Naive thymus-derived CD8-positive, alpha-beta T cell (primary cell): ENCODE measurements around the gene RIMS1. TPM values are rescaled to one million over a fixed set of nuclear protein-coding genes. Genes with fewer than 3 reads are reported as not detected.
A peak's percentile ranks its signal among the peaks of the same experiment; 100 is the strongest.
"Not testable (repeated sequence)": the region's sequence is repeated elsewhere in the genome, so short reads cannot be mapped to it uniquely, and the experiment has no call there.

Source experiments
- ATAC-seq, 2 donors: fragments of 150-1000 bp; cut with Tn5 transposase in 1 of 2; sonication (Bioruptor Pico), chemical (Tn5 transposase) in 1 of 2; 1 replicate in 1 of 2; 2 replicates in 1 of 2; pipeline ENCODE4 v1.10.0; 2021; ENCODE audit warnings: mild to moderate bottlenecking in 2 of 2, moderate library complexity in 2 of 2
- POLR2A ChIA-PET: fragments of 350-600 bp; sonication (Branson Sonifier 250); formaldehyde crosslinking; loops from one replicate; lab custom pipeline; 2021; ENCODE audit warnings: antibody characterized with exemption; lab: Charles Lee
- DNase-seq, 10 donors: peaks; one replicate each; pipeline versions ENCODE4 v3.0.0 to v3.0.0-alpha.2; 2020 to 2022
- H3K27ac Mint-ChIP-seq, 10 donors: one replicate each; pipeline ENCODE4 v1.8.0; 2020 to 2022; ENCODE audit warnings: mild to moderate bottlenecking in 10 of 10, mixed read lengths in 10 of 10, moderate library complexity in 4 of 10, inconsistent platforms in 1 of 10
- H3K27me3 Mint-ChIP-seq, 5 donors: one replicate each; pipeline ENCODE4 v1.8.0; 2021 to 2022; ENCODE audit warnings: mixed read lengths in 5 of 5
- H3K36me3 Mint-ChIP-seq, 3 donors: one replicate each; pipeline ENCODE4 v1.8.0; 2020 to 2022; ENCODE audit warnings: mixed read lengths in 3 of 3, mild to moderate bottlenecking in 2 of 3, inconsistent platforms in 1 of 3
- H3K4me1 Mint-ChIP-seq, 4 donors: one replicate each; pipeline ENCODE4 v1.8.0; 2021 to 2022; ENCODE audit warnings: mixed read lengths in 4 of 4
- H3K4me3 Mint-ChIP-seq, 10 donors: one replicate each; pipeline ENCODE4 v1.8.0; 2020 to 2022; ENCODE audit warnings: mild to moderate bottlenecking in 10 of 10, mixed read lengths in 10 of 10, moderate library complexity in 6 of 10, inconsistent platforms in 1 of 10
- H3K9me3 Mint-ChIP-seq, 9 donors: one replicate each; pipeline ENCODE4 v1.8.0; 2020 to 2022; ENCODE audit warnings: mixed read lengths in 9 of 9, mild to moderate bottlenecking in 3 of 9, inconsistent platforms in 1 of 9, moderate library complexity in 1 of 9
- polyA plus RNA-seq, 3 donors: library from polyadenylated mRNA; unstranded; fragments of 300-500 nt; fragmentation: Illumina TruSeq; gene quantifications; one replicate each; pipeline ENCODE4 v1.2.3, GENCODE V29; 2021
- total RNA-seq, 8 experiments: library from RNA in 2 of 8; stranded (reverse) in 2 of 8; gene quantifications; one replicate each; pipeline ENCODE4 v1.2.3 and lab custom pipeline; 2021 to 2026

RIMS1 gene
- total and polyA plus RNA-seq, 5 experiments from 2014 or later = not detected

DNA sequence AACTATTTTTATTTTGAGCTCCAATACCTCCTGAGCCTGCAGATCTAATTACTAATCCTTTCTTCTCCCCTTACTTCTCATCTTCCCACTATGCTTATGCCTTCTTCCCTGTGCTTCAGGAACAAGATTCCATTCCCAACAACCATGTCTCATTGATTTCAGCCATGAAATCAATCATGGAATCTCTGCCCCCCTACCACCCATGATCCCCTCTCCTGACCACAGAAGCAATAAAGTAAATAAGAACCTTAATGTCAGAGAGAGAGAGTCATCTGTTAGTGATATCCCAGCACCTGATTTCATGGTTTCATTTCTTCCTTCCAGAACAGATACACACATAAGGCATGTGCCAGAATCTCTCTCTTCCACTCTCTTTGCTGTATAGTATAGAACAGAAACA lies 395.9 kb downstream of the RIMS1 start:
- DNase-seq (no peak), ATAC-seq (no peak)
- POLR2A ChIA-PET = no interaction called here
- no peak overlapping the region for H3K27ac Mint-ChIP-seq
- H3K4me1 Mint-ChIP-seq = no peaks in the 10 kb centered on the region
- no peaks in the 10 kb centered on the region for H3K36me3 Mint-ChIP-seq
- no peak overlapping the region for H3K4me3 Mint-ChIP-seq
- peaks cover 0 to 3% (median 0%) of the 10 kb centered on the region in 9 donors for H3K9me3 Mint-ChIP-seq
- H3K27me3 Mint-ChIP-seq = no peaks in the 10 kb centered on the region

DNA sequence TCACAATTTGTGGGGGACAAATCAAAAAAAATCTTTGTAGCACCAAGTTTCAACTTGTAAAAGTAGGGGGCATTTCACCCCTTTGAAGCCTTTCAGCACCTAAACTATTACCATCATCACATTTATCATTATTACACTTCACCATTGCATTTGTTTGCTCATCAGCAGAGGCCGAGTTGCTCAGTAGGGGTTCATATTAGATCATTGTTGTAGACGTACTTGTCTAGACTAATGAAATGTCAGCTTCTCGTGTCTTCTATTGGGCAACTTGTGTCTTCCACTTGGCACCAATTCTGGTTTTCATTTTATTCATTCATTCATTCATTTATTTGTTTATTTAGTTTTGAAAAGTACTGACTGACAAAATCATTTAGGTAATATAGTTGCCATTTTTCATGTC lies 397.2 kb downstream of the RIMS1 start:
- Mint-ChIP-seq H3K27me3 (no peaks in the 10 kb centered on the region), H3K4me1 (no peaks in the 10 kb centered on the region), H3K9me3 (peaks cover 0 to 3% (median 0%) of the 10 kb centered on the region in 9 donors), H3K27ac (no peak overlapping the region), H3K4me3 (no peak overlapping the region), H3K36me3 (no peaks in the 10 kb centered on the region)
- DNase-seq (no peak), ATAC-seq (no peak)
- POLR2A ChIA-PET = no interaction called here

DNA sequence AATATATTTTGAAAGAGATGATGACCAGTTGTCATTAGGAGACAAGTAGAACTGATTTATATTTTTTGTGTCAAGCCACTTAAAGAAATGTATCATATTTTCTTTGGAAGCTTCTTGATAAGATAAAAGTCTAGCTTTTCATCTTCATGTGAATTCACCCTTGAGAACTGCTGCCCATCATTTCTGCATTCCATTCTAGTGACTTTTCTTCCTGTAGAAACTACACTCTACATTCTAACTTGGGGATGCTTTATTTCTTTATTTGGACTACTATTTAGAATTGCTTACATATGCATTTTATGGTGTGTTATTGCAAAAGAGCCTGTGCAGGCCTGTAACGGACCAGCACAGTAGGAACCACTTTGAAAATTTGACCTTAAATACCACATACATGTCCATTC lies 400.6 kb downstream of the RIMS1 start:
- H3K4me3 Mint-ChIP-seq = no peak overlapping the region
- no peaks in the 10 kb centered on the region for H3K36me3 Mint-ChIP-seq
- POLR2A ChIA-PET = no interaction called here
- ATAC-seq = no peak
- no peak overlapping the region for H3K27ac Mint-ChIP-seq
- no peaks in the 10 kb centered on the region for H3K27me3 Mint-ChIP-seq
- H3K4me1 Mint-ChIP-seq = no peaks in the 10 kb centered on the region
- no peak for DNase-seq
- peaks cover 0 to 3% (median 0%) of the 10 kb centered on the region in 9 donors for H3K9me3 Mint-ChIP-seq

DNA sequence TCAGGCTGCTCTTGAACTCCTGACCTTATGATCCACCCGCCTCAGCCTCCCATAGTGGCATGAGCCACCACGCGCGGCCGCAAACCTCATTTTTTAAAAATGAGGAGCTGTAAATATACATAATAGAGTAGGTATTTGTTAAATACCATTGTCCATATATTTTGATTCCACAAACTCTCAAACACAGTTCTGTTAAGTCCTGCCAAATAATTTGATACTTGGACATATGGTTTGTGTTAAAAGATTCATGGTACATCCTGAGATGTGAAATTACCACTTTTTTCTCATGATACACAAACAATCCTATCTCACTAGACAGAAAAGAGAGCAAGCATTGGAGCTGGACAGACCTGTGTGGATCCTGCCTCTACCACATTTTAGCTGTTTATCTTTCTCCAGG lies 401.5 kb downstream of the RIMS1 start:
- ATAC-seq = no peak
- H3K36me3 Mint-ChIP-seq = no peaks in the 10 kb centered on the region
- POLR2A ChIA-PET = no interaction called here
- peaks cover 0 to 3% (median 0%) of the 10 kb centered on the region in 9 donors for H3K9me3 Mint-ChIP-seq
- H3K4me1 Mint-ChIP-seq = no peaks in the 10 kb centered on the region
- H3K4me3 Mint-ChIP-seq = no peak overlapping the region
- DNase-seq = no peak
- no peaks in the 10 kb centered on the region for H3K27me3 Mint-ChIP-seq
- no peak overlapping the region for H3K27ac Mint-ChIP-seq

DNA sequence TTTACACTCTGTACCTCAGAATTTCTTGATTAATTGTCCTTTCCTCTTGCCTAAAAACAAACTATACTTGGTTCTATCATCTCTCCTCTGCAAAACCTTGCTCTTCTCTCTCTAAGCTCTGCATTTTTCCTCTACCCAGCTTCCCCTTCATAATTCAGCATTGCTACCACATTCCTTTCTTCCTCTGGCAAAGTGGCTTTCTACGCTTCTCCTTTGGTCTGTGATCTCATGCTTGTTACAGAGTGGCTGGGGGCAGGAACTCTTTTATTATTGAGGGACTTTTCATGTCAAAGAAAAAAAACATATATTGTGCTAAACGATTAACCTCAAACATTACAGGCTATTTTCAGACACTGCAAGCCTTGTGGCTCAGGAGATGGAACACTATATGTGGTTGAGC lies 402.2 kb downstream of the RIMS1 start:
- no peak for DNase-seq
- POLR2A ChIA-PET = no interaction called here
- no peaks in the 10 kb centered on the region for H3K4me1 Mint-ChIP-seq

DNA sequence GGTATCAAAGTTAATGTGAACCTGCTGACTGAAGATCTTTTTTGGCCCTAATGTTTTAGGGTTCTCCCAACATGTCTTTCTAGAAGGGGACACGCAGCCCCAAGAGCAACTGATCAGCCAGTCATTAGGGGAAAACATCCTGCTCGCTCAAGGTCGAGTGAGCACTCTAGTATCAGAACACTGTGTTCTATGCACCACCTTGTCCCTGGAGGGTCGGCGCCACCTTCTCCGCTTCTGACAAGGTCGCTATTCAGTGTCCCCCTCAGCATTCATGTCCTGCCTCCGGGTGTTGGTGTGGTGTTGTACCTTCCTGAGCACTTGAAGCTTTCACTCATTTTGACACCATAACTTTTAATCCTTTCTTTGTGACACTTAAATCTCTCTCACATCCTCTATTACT lies 404.3 kb downstream of the RIMS1 start:
- Mint-ChIP-seq H3K9me3 (no peaks in the 10 kb centered on the region), H3K4me1 (no peaks in the 10 kb centered on the region), H3K27me3 (no peaks in the 10 kb centered on the region), H3K27ac (no peak overlapping the region), H3K4me3 (no peak overlapping the region), H3K36me3 (no peaks in the 10 kb centered on the region)
- POLR2A ChIA-PET = no interaction called here
- no peak for DNase-seq
- ATAC-seq = no peak

More for the DNA sequence above, 402.2 kb downstream of the RIMS1 start:
- H3K27me3 Mint-ChIP-seq = no peaks in the 10 kb centered on the region
- no peaks in the 10 kb centered on the region for H3K36me3 Mint-ChIP-seq
- no peak overlapping the region for H3K27ac Mint-ChIP-seq
- ATAC-seq = no peak
- H3K9me3 Mint-ChIP-seq = peaks cover 0 to 3% (median 0%) of the 10 kb centered on the region in 9 donors
- no peak overlapping the region for H3K4me3 Mint-ChIP-seq

DNA sequence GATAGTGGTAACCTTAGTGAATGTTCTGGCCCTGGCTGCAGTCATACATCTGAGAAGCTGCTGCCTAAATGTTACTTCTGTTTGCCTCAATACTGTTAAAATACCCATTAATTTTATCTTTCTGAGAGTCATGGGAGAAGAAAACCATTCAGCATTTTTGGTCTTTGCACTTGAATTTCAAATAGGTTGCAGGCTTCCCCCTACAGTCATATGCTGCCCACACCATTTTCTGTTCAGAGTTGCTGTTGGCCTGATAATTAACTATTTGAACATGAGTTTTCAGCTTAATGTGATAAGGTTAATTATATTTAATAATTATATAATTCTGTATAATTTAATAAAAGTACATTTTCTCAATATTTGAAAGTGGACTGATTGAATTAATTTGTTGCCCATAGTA lies 410.0 kb downstream of the RIMS1 start:
- Mint-ChIP-seq H3K4me1 (no peaks in the 10 kb centered on the region), H3K4me3 (no peak overlapping the region), H3K36me3 (no peaks in the 10 kb centered on the region), H3K27ac (no peak overlapping the region), H3K9me3 (peaks cover 0 to 1% (median 0%) of the 10 kb centered on the region in 9 donors), H3K27me3 (no peaks in the 10 kb centered on the region)
- ATAC-seq = no peak
- POLR2A ChIA-PET = no interaction called here
- DNase-seq = no peak

DNA sequence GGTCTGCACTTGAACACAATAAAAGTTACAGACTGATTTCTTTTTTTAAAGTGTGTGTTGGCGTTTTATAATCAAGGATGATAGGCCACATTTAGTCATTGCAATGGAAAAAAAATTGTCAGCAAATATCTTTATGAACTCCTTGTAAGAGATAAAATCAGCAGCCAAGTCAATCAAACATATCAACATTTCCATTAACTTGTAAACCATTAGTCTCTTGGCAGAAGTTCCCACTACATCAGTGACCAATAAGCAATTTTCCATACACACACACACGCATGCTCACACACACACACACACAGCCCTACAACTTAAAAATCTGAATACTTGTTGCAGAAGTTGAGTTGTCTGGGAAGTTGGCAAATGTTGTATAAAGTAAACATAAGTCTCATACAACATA lies 419.6 kb downstream of the RIMS1 start:
- no peaks in the 10 kb centered on the region for H3K4me1 Mint-ChIP-seq
- no peaks in the 10 kb centered on the region for H3K27me3 Mint-ChIP-seq
- no peak overlapping the region for H3K4me3 Mint-ChIP-seq
- DNase-seq (no peak), ATAC-seq (no peak)
- no peaks in the 10 kb centered on the region for H3K9me3 Mint-ChIP-seq
- POLR2A ChIA-PET = no interaction called here
- H3K36me3 Mint-ChIP-seq = no peaks in the 10 kb centered on the region
- no peak overlapping the region for H3K27ac Mint-ChIP-seq

DNA sequence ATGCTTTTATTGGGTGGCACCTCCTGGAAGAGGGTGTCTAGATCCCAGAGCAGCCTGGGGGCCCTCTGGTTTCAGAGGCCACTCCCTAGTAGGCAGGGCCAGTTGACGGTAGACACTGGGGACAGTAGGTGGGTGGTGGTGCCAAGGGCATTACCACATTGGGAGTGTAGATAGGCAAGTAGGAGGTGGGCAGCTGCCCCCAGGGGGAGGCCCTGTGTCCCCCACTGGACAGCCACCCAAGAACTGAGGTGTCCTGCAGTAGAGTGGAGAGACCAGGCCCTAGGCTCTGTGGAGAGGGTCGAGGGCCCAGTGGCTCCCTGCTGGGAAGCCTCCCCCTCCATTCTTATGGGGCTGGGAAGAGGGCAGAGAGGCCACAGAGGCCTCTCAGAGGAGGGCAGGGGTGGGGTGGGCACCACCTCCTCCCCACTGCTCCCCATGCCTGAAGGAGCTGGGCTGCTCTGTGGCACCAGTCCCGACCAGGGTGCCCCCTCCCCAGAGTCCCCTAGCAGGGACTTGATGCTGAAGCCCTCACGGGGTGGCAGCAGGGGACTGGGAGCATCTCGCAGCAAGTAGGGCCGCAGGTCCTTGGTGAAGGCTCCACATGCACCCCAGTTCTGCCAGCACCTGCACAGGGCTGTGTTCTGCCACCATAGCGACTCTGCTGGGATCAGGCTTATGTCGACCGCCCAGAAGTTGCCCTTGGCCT lies 430.5 kb downstream of the RIMS1 start:
- POLR2A ChIA-PET = no interaction called here
- no peak for DNase-seq
- H3K27me3 Mint-ChIP-seq = peaks cover 0 to 10% (median 2%) of the 10 kb centered on the region in 5 donors
- H3K4me1 Mint-ChIP-seq = no peaks in the 10 kb centered on the region
- no peak overlapping the region for H3K4me3 Mint-ChIP-seq
- no peaks in the 10 kb centered on the region for H3K36me3 Mint-ChIP-seq
- no peak for ATAC-seq
- H3K27ac Mint-ChIP-seq = peak overlapping the region in 1 of 10 donors; percentile 77
- H3K9me3 Mint-ChIP-seq = no peaks in the 10 kb centered on the region

DNA sequence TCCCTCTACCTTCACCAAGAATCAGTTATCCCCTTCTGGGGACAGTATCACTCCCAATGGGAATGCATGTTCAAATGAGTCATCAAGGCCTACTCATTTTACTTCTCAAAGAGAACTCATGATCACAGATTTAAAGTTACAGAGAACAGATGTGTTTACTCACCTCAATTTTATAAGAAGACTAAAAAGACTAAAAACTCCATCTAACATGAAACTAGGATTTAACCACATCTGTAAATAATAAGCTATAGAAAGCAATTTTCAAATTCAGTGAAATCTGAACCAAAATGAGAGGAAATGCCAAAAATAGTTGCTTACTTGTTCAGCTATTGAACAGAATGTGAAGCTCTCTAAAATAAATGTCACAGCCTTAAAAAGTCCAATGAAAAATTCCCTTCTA lies 435.4 kb downstream of the RIMS1 start:
- ATAC-seq = no peak
- peaks cover 0 to 12% (median 3%) of the 10 kb centered on the region in 5 donors for H3K27me3 Mint-ChIP-seq

DNA sequence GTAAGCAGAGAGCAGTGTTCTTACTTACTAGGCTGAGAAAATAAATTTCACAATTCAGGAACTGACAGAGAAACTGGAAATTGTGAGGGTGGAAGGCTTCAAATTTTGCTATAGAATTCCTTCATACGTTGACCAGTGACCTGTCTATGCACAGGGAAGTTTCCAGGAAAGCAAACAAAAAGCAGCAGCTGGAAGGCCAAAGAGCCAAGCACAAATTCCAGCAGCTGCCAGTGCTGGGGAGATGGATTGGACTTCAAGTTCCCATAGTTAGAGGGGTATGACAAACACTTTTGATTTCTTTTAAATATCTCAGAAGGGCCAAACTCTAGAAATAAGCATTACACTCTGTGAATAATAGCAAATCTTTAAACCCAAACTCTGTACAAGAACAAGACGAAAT lies 436.4 kb downstream of the RIMS1 start:
- no peak for DNase-seq
- ATAC-seq = no peak
- Mint-ChIP-seq H3K4me1 (no peaks in the 10 kb centered on the region), H3K36me3 (no peaks in the 10 kb centered on the region), H3K27me3 (peaks cover 0 to 11% (median 3%) of the 10 kb centered on the region in 5 donors), H3K9me3 (peaks cover 0 to 1% (median 0%) of the 10 kb centered on the region in 9 donors), H3K4me3 (no peak overlapping the region), H3K27ac (no peak overlapping the region)
- POLR2A ChIA-PET = no interaction called here

More for the DNA sequence above, 435.4 kb downstream of the RIMS1 start:
- H3K36me3 Mint-ChIP-seq = no peaks in the 10 kb centered on the region
- POLR2A ChIA-PET = no interaction called here
- no peak for DNase-seq
- peaks cover 0 to 1% (median 0%) of the 10 kb centered on the region in 9 donors for H3K9me3 Mint-ChIP-seq
- H3K27ac Mint-ChIP-seq = no peak overlapping the region
- H3K4me1 Mint-ChIP-seq = no peaks in the 10 kb centered on the region
- H3K4me3 Mint-ChIP-seq = no peak overlapping the region

DNA sequence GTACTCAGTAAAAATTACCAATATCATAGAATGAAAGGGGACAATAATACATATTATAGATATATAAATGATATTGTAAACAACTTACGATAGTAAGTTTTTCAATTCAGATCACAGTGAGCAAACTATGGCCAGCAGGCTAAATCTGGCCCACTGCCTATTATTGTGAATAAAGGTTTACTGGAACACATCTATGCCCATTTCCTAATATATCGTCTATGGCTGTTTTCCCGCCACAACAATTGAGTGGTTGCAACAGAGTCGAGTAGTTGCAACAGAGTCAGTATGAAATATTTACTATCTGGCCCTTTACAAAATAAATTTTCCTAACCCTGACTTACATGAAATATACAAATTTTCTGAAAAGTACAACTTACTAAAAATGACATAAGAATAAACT lies 438.2 kb downstream of the RIMS1 start:
- Mint-ChIP-seq H3K36me3 (no peaks in the 10 kb centered on the region), H3K27me3 (peaks cover 2 to 12% (median 5%) of the 10 kb centered on the region in 5 donors), H3K4me1 (no peaks in the 10 kb centered on the region), H3K4me3 (no peak overlapping the region), H3K9me3 (peaks cover 0 to 1% (median 0%) of the 10 kb centered on the region in 9 donors), H3K27ac (no peak overlapping the region)
- POLR2A ChIA-PET = no interaction called here
- ATAC-seq (no peak), DNase-seq (no peak)

DNA sequence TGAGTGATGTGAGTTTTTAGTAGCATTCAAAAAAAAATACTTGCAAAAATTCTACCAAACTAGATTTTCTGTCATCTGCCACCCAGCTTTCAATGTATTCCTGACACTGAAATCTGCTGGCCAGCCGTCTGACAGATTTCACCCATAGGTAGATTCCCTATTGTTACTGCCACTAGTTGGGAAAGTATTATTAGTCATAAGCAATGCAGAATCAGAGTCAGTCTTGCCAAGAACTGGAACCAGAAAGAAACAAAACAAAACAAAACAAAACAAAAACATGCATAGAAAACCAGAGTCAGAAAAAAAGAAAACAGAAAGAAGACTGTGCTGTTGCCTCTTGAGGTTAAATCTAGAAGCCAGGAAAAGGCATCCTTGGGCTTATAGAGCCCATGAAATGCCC lies 442.4 kb downstream of the RIMS1 start:
- DNase-seq (no peak), ATAC-seq (no peak)
- Mint-ChIP-seq H3K9me3 (no peaks in the 10 kb centered on the region), H3K27me3 (peaks cover 2 to 14% (median 4%) of the 10 kb centered on the region in 5 donors), H3K4me1 (no peaks in the 10 kb centered on the region), H3K4me3 (no peak overlapping the region), H3K36me3 (no peaks in the 10 kb centered on the region), H3K27ac (no peak overlapping the region)
- POLR2A ChIA-PET = no interaction called here

DNA sequence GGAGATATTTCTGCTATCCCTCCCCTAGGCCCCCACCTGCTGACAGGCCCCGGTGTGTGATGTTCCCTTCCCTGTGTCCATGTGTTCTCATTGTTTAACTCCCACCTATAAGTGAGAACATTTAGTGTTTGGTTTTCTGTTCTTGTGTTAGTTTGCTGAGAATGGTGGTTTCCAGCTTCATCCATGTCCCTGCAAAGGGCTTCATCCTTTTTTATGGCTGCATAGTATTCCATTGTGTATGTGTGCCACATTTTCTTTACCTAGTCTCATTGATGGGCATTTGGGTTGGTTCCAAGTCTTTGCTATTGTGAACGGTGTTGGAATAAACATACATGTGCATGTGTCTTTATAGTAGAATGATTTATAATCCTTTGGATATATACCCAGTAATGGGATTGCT lies 448.9 kb downstream of the RIMS1 start:
- H3K36me3 Mint-ChIP-seq, POLR2A ChIA-PET, H3K4me1 Mint-ChIP-seq, DNase-seq, H3K27ac Mint-ChIP-seq, ATAC-seq, H3K27me3 Mint-ChIP-seq, H3K4me3 Mint-ChIP-seq: not testable (repeated sequence)
- peaks cover 0 to 24% (median 7%) of the 10 kb centered on the region in 9 donors for H3K9me3 Mint-ChIP-seq
